ENCODE data around the gene TINCR.
A peak's percentile ranks its signal among the peaks of the same experiment; 100 is the strongest.

The TINCR gene

GRCh38 chr19:5558101-5558621 is 9.6 kb downstream of the TINCR start:
- no peak overlapping the region for H3K4me3 ChIP-seq
- H3K9ac ChIP-seq: no peak overlapping the region
- H3K36me3 ChIP-seq: no peaks in the 10 kb centered on the region; a peak in 1 of 22 replicates
- H3K27ac ChIP-seq: no peak overlapping the region
- no peaks in the 10 kb centered on the region for H3K27me3 ChIP-seq
- peaks cover 0 to 19% (median 11%) of the 10 kb centered on the region in 10 experiments; a peak in 17 of 20 replicates for H3K4me1 ChIP-seq
- H3K9me3 ChIP-seq (replicated peaks in 1 of 11): peaks cover 8 to 14% (median 10%) of the 10 kb centered on the region in 11 experiments
- H3K4me2 ChIP-seq: peak overlapping the region in 8 of 11 experiments; percentile 39 to 71 (median 56); a peak in 12 of 22 replicates
- peaks cover 0 to 6% (median 0%) of the 10 kb centered on the region in 11 experiments; a peak in 3 of 22 replicates for H4K20me1 ChIP-seq
- TF ChIP-seq Cebpa-rat (IDR thresholded peaks at IDR 0.05): no peak

GRCh38 chr19:5557691-5558090 is 10.1 kb downstream of the TINCR start:
- Histone ChIP-seq H3K27ac (no peak overlapping the region), H3K4me2 (peak overlapping the region; percentile 2 to 71 (median 47); a peak in 21 of 22 replicates), H3K36me3 (no peaks in the 10 kb centered on the region; a peak in 1 of 22 replicates), H3K4me1 (peaks cover 0 to 19% (median 11%) of the 10 kb centered on the region in 10 experiments; a peak in 17 of 20 replicates), H3K4me3 (no peak overlapping the region), H3K27me3 (no peaks in the 10 kb centered on the region), H4K20me1 (peaks cover 0 to 6% (median 0%) of the 10 kb centered on the region in 11 experiments; a peak in 3 of 22 replicates), H3K9ac (0 out of 22 replicates have a peak overlapping the region, but pooled peaks of 1 of the 11 experiments have one; percentile 23), H3K9me3 (replicated peaks in 1 of 11) (peaks cover 8 to 14% (median 10%) of the 10 kb centered on the region in 11 experiments)
- TF ChIP-seq Cebpa-rat (IDR thresholded peaks at IDR 0.05): no peak

GRCh38 chr19:5554828-5555227 is 12.9 kb downstream of the TINCR start:
- Histone ChIP-seq H3K4me1 (peaks cover 0 to 19% (median 11%) of the 10 kb centered on the region in 10 experiments; a peak in 17 of 20 replicates), H4K20me1 (peaks cover 0 to 6% (median 0%) of the 10 kb centered on the region in 11 experiments; a peak in 3 of 22 replicates), H3K9ac (no peak overlapping the region), H3K36me3 (no peaks in the 10 kb centered on the region), H3K9me3 (replicated peaks in 1 of 11) (no peaks in the 10 kb centered on the region), H3K4me3 (no peak overlapping the region), H3K4me2 (no peak overlapping the region), H3K27me3 (no peaks in the 10 kb centered on the region), H3K27ac (no peak overlapping the region)
- no peak for TF ChIP-seq Cebpa-rat (IDR thresholded peaks at IDR 0.05)

GRCh38 chr19:5553892-5554291 is 13.9 kb downstream of the TINCR start:
- Histone ChIP-seq H3K4me2 (peak overlapping the region in 2 of 11 experiments; percentile 1 to 18; a peak in 1 of 22 replicates), H3K27ac (no peak overlapping the region), H3K36me3 (no peaks in the 10 kb centered on the region), H3K9me3 (replicated peaks in 1 of 11) (no peaks in the 10 kb centered on the region), H3K4me1 (peaks cover 0 to 19% (median 11%) of the 10 kb centered on the region in 10 experiments; a peak in 17 of 20 replicates), H3K9ac (no peak overlapping the region), H3K27me3 (no peaks in the 10 kb centered on the region), H4K20me1 (peaks cover 0 to 6% (median 0%) of the 10 kb centered on the region in 11 experiments; a peak in 3 of 22 replicates), H3K4me3 (no peak overlapping the region)
- TF ChIP-seq Cebpa-rat (IDR thresholded peaks at IDR 0.05): no peak

- Histone ChIP-seq H3K36me3 (no peaks in the 10 kb centered on the region), H3K27ac (no peak overlapping the region), H3K4me3 (no peak overlapping the region), H3K9ac (peak overlapping the region in 1 of 11 experiments; percentile 46; a peak in 1 of 22 replicates), H3K27me3 (no peaks in the 10 kb centered on the region), H4K20me1 (no peaks in the 10 kb centered on the region), H3K9me3 (replicated peaks in 1 of 11) (no peaks in the 10 kb centered on the region), H3K4me2 (peak overlapping the region in 3 of 11 experiments; percentile 15 to 21 (median 21); a peak in 3 of 22 replicates), H3K4me1 (peaks cover 0 to 5% (median 0%) of the 10 kb centered on the region in 10 experiments; a peak in 1 of 20 replicates)
- TF ChIP-seq Cebpa-rat (IDR thresholded peaks at IDR 0.05): no peak
Measured at GRCh38 chr19:5547881-5548280, 19.9 kb downstream of the TINCR start.

- no peaks in the 10 kb centered on the region for H3K36me3 ChIP-seq
- H4K20me1 ChIP-seq: no peaks in the 10 kb centered on the region
- H3K9me3 ChIP-seq (replicated peaks in 1 of 11): no peaks in the 10 kb centered on the region
- no peak overlapping the region for H3K4me2 ChIP-seq
- H3K4me1 ChIP-seq: peaks cover 0 to 5% (median 0%) of the 10 kb centered on the region in 10 experiments; a peak in 1 of 20 replicates
- H3K4me3 ChIP-seq: no peak overlapping the region
- no peak for TF ChIP-seq Cebpa-rat (IDR thresholded peaks at IDR 0.05)
- H3K9ac ChIP-seq: no peak overlapping the region
- H3K27me3 ChIP-seq: no peaks in the 10 kb centered on the region
- H3K27ac ChIP-seq: no peak overlapping the region
Measured at GRCh38 chr19:5545984-5546383, 21.8 kb downstream of the TINCR start.

GRCh38 chr19:5545051-5545450 is 22.7 kb downstream of the TINCR start:
- Histone ChIP-seq H3K36me3 (no peaks in the 10 kb centered on the region), H4K20me1 (no peaks in the 10 kb centered on the region), H3K27ac (no peak overlapping the region), H3K27me3 (no peaks in the 10 kb centered on the region), H3K9me3 (replicated peaks in 1 of 11) (no peaks in the 10 kb centered on the region), H3K4me3 (no peak overlapping the region), H3K9ac (no peak overlapping the region), H3K4me2 (no peak overlapping the region), H3K4me1 (peaks cover 0 to 5% (median 0%) of the 10 kb centered on the region in 10 experiments; a peak in 3 of 20 replicates)
- no peak for TF ChIP-seq Cebpa-rat (IDR thresholded peaks at IDR 0.05)

- Histone ChIP-seq H3K27ac (no peak overlapping the region), H3K4me3 (no peak overlapping the region), H4K20me1 (no peaks in the 10 kb centered on the region), H3K27me3 (no peaks in the 10 kb centered on the region), H3K4me1 (peaks cover 0 to 16% (median 12%) of the 10 kb centered on the region in 10 experiments; a peak in 14 of 20 replicates), H3K9me3 (replicated peaks in 1 of 11) (no peaks in the 10 kb centered on the region), H3K9ac (no peak overlapping the region), H3K36me3 (no peaks in the 10 kb centered on the region), H3K4me2 (no peak overlapping the region)
- no peak for TF ChIP-seq Cebpa-rat (IDR thresholded peaks at IDR 0.05)
Measured at GRCh38 chr19:5542665-5543064, 25.1 kb downstream of the TINCR start.

GRCh38 chr19:5541456-5541855 is 26.3 kb downstream of the TINCR start:
- no peak for TF ChIP-seq Cebpa-rat (IDR thresholded peaks at IDR 0.05)
- Histone ChIP-seq H3K4me1 (peaks cover 0 to 16% (median 12%) of the 10 kb centered on the region in 10 experiments; a peak in 14 of 20 replicates), H3K4me2 (no peak overlapping the region), H3K9me3 (replicated peaks in 1 of 11) (peaks cover 0 to 3% (median under 1%) of the 10 kb centered on the region in 11 experiments; a peak in 7 of 22 replicates), H3K36me3 (no peaks in the 10 kb centered on the region), H3K27ac (no peak overlapping the region), H3K27me3 (no peaks in the 10 kb centered on the region), H3K9ac (no peak overlapping the region), H4K20me1 (no peaks in the 10 kb centered on the region), H3K4me3 (no peak overlapping the region)
